IPS-20b (cell line): ENCODE data around the gene SERPINE1.

ENCODE experiments used
- H3K27ac ChIP-seq: one replicate; pipeline ENCODE4 v1.5.1; 2013; ENCODE audit warnings: low read length
- H3K27me3 ChIP-seq: 2 replicates; pipeline ENCODE4 v1.6.1; 2013; ENCODE audit warnings: mild to moderate bottlenecking, low read length, inconsistent platforms; ENCODE audit not compliant: insufficient read depth
- H3K36me3 ChIP-seq: 2 replicates; pipeline ENCODE4 v1.6.1; 2013; ENCODE audit warnings: low read depth, mild to moderate bottlenecking, inconsistent platforms, low read length, moderate library complexity; ENCODE audit not compliant: insufficient read depth
- H3K4me1 ChIP-seq: 2 replicates; pipeline ENCODE4 v1.6.1; 2013; ENCODE audit warnings: mild to moderate bottlenecking, control low read depth, inconsistent platforms, low read length, moderate library complexity; ENCODE audit not compliant: insufficient read depth
- H3K4me3 ChIP-seq: 2 replicates; pipeline ENCODE4 v1.5.1; 2013; ENCODE audit warnings: mild to moderate bottlenecking, low read length, inconsistent platforms
- H3K9ac ChIP-seq: 2 replicates; pipeline ENCODE4 v1.6.1; 2013; ENCODE audit warnings: low read depth, mild to moderate bottlenecking, inconsistent platforms, low read length, moderate library complexity
- H3K9me3 ChIP-seq: 2 replicates; pipeline ENCODE4 v1.6.1; 2013; ENCODE audit warnings: mild to moderate bottlenecking, low read depth, low read length, inconsistent platforms; ENCODE audit not compliant: insufficient read depth

SERPINE1 gene

DNA sequence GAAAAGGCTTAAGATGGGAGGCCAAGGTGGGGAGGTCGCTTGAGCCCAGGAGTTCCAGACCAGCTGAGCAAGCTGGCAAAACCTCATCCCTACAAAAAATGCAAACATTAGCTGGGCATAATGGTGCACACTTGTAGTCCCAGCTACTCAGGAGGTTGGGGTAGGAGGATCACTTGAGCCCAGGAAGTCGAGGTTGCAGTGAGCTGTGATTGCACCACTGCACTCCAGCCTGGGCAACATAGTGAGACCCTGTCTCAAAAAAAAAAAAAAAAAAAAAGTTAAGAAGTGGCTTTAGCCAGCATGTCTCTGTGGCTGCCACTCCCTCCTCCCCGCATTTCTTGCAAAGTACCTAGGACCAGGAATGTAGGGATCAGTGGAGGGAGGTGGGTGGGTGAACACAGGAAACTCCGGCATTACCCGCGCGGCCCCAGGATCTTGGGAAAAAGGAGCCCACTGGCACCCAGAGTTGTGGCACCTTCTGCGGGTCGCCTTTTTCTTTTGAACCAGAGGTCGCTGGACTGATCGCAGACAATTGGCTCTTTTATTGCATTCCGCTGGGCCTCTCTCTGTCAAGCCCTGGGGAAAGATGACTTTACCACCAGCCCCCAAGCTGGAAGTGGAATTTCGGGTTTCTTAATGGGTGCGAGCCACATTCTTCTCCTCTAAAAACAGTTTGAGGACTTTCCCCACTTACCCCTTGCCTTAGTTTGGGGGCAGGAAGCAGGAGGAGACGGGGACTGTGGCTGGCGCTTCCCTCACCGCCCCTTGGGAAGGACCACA is 35.0 kb downstream of the SERPINE1 start:
- peak overlapping the region; percentile 54; the same call in 1 of the 2 replicates for H3K9ac ChIP-seq
- peak overlapping the region; percentile 59 for H3K4me3 ChIP-seq
- no peak overlapping the region for H3K27ac ChIP-seq
- peaks cover 7% of the 10 kb centered on the region; the same call in 1 of the 2 replicates for H3K36me3 ChIP-seq
- H3K27me3 ChIP-seq: peaks cover 45% of the 10 kb centered on the region
- H3K9me3 ChIP-seq: no peaks in the 10 kb centered on the region
- peaks cover 15% of the 10 kb centered on the region for H3K4me1 ChIP-seq

DNA sequence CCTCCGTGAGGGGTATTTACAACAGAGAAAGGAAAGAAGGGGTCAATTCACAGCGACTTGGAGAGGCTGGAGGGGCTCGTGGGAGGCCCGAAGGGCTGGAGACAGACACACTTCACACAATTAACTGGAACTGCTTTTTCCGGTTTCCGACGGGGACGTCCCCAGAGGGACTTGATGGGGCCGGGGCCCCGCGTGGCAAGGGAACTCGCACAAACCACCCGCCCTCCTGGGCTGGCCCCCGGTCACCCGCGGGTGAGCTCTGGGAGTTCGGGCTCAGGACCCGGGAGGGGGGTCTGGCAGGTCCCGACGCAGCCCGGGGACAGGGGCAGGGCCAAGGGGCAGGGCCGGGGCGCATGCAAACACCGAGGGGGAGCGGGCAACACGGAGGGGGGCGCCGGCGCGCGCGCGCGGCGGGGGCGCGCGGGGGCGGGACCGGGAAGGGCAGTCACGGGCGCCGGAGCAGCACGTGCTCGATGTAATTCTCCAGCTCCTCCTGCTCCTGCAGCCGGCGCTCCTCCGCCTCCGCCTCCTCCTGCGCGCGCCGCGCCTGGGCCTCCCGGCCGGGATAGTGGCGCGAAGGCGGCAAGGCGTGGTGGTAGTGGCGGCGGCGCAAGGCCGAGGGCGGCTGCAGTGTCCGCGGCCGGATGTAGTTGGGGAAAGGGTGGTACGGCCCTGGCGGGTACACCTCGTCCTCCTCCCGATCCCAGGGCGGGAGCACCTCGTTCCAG is 35.8 kb downstream of the SERPINE1 start:
- Histone ChIP-seq H3K27ac (no peak overlapping the region), H3K36me3 (peaks cover 7% of the 10 kb centered on the region; the same call in 1 of the 2 replicates), H3K4me3 (peak overlapping the region; percentile 59), H3K27me3 (peaks cover 53% of the 10 kb centered on the region), H3K9me3 (no peaks in the 10 kb centered on the region), H3K9ac (peak overlapping the region; percentile 54; the same call in 1 of the 2 replicates), H3K4me1 (peaks cover 14% of the 10 kb centered on the region)

DNA sequence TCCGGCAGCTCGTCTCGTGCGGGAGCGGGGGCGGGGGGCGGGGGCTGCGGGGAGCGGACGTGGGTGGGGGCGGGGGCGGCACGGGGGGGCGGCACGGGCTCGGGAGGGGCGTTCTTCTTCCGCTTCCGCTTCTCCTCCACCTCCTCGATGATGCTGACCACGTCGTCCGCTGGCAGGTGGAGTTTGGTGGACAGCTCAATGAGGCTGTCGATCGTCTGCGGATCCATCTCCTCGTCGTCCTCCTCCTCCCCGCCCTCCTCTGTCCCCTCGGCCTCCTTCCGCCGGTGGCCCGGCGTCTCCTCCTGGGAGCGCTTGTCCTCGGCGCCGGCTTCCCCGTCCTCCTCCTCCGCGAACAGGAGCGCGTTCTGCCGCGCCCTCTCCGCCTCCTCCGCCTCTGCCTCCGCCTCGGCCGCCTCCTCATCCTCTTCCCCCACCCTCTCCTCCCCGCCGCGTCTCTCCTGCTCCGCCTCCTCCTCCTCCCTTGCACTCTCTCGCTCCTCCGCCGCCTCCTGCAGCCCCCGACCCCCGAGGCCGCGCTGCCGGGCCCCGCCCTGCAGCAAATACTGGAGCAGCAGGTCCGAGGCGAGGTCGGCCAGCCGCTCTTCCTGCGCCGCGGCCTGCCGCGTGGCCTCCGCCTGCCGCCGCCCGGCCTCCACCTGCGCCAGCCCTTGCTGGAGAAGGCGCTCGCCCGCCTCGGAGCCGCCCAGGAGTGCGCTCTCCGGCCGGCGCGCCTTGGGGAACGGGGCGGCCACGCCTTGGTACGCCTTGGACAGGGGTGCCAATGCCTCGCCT is 36.6 kb downstream of the SERPINE1 start:
- H3K4me3 ChIP-seq: peak overlapping the region; percentile 69
- peaks cover 61% of the 10 kb centered on the region for H3K27me3 ChIP-seq
- H3K4me1 ChIP-seq: peaks cover 22% of the 10 kb centered on the region
- peak overlapping the region; percentile 41; the same call in 1 of the 2 replicates for H3K9ac ChIP-seq
- peaks cover 7% of the 10 kb centered on the region; the same call in 1 of the 2 replicates for H3K36me3 ChIP-seq
- no peak overlapping the region for H3K27ac ChIP-seq
- H3K9me3 ChIP-seq: no peaks in the 10 kb centered on the region

DNA sequence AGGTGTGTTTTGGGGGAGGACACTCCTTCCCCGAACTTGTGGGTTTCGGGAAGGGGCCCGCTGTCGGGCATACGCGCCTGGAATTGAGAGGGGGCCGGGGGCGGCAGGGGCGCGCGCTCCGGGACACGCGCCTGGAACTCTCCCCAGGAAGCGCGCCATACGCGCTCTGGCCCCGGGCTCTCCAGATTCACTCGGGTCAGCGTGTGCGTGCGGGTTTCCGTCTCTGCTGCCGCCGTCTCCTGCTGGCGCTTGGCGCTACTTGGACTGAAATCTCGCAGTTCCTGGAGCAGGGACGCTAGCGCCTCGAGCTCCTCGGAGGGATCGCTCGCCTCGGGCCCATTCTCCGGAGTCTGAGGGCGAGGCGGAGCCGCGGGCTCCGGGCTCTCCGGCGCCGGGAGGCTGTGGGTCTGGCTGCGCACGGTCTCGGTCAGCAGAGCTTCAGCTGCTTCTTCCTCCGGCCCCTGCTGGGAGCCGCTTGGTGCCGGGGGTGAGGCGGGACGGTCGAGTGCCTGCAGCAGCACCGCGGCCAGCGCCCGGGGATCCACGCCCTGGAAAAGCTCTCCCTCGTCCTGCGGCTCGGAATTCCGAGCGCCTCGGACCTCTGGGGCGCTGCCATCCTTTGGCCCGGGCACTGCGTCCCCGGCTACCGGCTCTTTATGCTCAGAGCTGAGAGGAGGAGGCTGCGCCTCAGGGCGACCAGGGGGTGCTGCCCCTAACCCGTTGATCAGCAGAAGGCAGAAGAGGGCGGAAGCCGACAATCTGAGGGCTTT is 37.4 kb downstream of the SERPINE1 start:
- peaks cover 30% of the 10 kb centered on the region for H3K4me1 ChIP-seq
- 0 out of 2 replicates have a peak, but pooled peaks cover under 1% of the 10 kb centered on the region for H3K36me3 ChIP-seq
- no peaks in the 10 kb centered on the region for H3K9me3 ChIP-seq
- no peak overlapping the region for H3K27ac ChIP-seq
- H3K4me3 ChIP-seq: peak overlapping the region; percentile 69
- H3K9ac ChIP-seq: peak overlapping the region; percentile 41; the same call in 1 of the 2 replicates
- H3K27me3 ChIP-seq: peaks cover 68% of the 10 kb centered on the region

DNA sequence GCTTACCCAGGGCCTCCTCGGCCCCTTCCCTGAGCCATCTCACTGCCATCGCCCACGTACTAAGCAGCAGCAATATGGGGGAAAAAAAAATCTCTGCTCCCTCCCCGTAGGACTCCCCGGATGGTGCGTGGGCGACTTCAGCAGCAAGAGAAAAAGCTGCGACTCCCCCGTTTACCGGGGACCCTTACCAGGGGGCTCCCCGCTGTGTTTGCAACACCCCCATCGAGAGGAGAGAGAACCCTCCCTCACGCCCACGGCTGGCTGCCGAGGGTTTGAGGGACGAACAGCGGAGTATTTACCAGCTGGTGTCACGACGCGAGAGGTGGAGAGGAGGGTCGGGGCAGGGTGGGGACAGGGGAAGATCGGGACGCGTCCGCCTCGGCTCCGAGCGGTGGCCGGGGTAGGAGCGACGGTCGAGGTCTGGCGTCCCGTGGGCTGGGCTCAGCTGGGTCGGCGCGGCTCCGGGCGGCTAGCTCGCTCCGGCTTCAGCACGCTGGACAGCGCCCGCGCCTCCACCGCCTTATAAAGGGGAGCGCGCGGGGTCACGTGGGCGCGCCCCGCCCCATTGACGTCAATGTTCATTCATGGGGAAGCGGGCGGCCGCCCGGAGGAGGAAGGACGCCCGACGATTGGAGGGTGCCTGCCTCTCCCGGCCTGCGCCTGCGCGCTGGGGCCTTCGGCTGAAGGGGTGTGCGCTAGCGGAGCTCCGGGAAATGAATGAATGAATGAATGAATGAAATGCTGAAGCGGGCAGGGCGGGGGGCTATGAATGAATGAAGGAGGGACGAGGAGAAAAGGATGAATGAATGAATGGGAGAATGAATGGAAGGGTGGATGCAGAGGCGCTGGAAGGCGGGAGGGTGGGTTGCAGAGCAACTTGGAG is 38.4 kb downstream of the SERPINE1 start, which contains the start of gene VGF:
Gene VGF (minus strand): TSS at position 495 of the 883 bp plus-strand sequence. CDS start 726 bp downstream, outside the sequence.
- H3K9me3 ChIP-seq: no peaks in the 10 kb centered on the region
- peaks cover 79% of the 10 kb centered on the region for H3K27me3 ChIP-seq
- H3K36me3 ChIP-seq: no peaks in the 10 kb centered on the region
- peaks cover 37% of the 10 kb centered on the region for H3K4me1 ChIP-seq
- H3K9ac ChIP-seq: no peak within 1 kb of the TSS; the same call in 1 of the 2 replicates
- H3K4me3 ChIP-seq: peak within 1 kb of the TSS; percentile 75
- H3K27ac ChIP-seq: no peak within 1 kb of the TSS

DNA sequence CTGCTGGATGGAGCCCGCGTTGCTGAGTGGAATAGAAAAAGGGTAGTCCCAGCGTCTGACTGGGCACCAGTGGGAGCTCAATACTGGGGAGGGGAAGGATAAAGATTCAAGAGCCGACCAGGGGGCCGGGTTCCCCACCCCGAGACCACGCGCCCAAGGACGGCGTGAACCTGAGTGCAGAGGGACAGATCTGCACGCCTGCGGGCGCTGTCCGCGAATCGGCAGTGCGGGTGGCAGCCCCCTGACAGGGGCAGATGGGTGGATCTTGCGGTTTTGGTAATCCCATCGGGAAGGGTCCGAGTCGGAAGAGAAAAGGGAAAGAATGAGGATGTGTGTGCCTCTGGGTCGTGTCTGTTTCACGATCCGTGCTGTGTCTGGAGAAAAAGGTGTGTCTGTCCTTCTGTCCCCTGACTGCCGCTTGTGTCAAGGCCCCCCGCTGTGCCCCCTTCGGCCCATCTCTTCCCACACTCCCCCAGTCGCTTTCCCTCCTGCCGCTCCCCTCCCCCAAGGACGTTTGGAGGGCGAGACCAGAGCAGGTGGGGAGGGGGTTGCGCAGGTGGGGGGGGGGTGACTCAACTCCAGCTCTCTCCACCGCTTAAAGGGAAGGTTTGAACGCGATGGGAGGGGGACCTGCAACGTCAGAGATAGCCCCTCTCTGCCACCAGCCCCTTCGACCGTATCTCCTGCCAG is 39.2 kb downstream of the SERPINE1 start:
- Histone ChIP-seq H3K4me1 (peaks cover 37% of the 10 kb centered on the region), H3K9me3 (no peaks in the 10 kb centered on the region), H3K9ac (no peak overlapping the region), H3K4me3 (peak overlapping the region; percentile 75), H3K27ac (no peak overlapping the region), H3K27me3 (peaks cover 87% of the 10 kb centered on the region), H3K36me3 (no peaks in the 10 kb centered on the region)

DNA sequence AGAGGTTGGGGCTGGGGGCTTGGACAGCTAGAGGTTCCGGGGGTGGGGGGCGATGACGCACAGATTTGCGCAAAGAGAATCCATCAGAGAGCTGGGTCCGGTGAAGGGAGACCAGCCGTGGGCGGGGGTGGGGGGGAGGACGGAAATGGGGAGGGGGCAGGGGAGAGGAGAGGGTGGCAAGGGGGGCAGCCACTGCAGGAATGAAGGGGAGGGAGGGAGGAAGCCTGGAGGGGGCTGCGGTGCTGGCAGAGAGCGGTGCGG is 39.7 kb downstream of the SERPINE1 start:
- Histone ChIP-seq H3K4me1 (peaks cover 35% of the 10 kb centered on the region), H3K36me3 (no peaks in the 10 kb centered on the region), H3K27ac (no peak overlapping the region), H3K27me3 (peaks cover 92% of the 10 kb centered on the region), H3K9me3 (no peaks in the 10 kb centered on the region), H3K4me3 (peak overlapping the region; percentile 75; the same call in 1 of the 2 replicates), H3K9ac (no peak overlapping the region; the same call in 1 of the 2 replicates)

DNA sequence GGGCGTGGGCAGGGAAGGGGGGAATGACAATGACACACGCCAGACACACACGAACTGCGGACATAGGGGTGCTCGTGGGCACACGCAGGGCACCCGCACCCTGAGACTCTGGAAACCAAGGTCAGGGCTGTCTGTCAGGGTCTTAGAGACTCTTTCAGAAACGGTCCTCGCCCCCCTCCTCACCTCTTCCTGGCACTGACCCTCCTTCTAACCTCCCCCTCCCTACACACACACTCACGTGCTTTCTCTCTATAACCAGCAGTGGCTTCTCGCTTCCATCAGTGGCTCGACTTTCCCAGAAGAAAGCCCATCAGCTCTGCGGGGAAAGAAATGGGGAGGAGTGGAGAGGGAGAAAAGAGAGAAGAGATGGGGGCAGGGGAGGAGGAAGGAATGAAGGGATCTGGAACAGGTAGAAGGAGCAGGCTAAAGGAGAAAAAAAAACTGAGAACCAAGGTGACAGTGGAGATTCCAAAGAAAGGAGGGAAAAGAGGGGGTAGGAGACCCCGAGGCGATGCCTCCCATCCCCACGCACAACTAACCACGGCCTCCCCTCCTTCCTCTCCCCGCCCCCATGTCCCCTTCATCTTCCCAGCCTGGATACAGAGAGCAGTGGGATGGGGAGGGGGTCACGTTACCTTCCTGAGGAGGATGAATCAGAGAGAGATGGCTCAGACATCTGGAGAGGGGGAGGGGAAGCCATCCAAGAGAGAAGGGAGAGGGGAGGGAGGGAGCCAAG is 40.2 kb downstream of the SERPINE1 start:
- peaks cover 34% of the 10 kb centered on the region for H3K4me1 ChIP-seq
- no peak overlapping the region for H3K27ac ChIP-seq
- H3K36me3 ChIP-seq: no peaks in the 10 kb centered on the region
- peaks cover 94% of the 10 kb centered on the region for H3K27me3 ChIP-seq
- peak overlapping the region; percentile 75 for H3K4me3 ChIP-seq
- no peaks in the 10 kb centered on the region for H3K9me3 ChIP-seq
- no peak overlapping the region; the same call in 1 of the 2 replicates for H3K9ac ChIP-seq

DNA sequence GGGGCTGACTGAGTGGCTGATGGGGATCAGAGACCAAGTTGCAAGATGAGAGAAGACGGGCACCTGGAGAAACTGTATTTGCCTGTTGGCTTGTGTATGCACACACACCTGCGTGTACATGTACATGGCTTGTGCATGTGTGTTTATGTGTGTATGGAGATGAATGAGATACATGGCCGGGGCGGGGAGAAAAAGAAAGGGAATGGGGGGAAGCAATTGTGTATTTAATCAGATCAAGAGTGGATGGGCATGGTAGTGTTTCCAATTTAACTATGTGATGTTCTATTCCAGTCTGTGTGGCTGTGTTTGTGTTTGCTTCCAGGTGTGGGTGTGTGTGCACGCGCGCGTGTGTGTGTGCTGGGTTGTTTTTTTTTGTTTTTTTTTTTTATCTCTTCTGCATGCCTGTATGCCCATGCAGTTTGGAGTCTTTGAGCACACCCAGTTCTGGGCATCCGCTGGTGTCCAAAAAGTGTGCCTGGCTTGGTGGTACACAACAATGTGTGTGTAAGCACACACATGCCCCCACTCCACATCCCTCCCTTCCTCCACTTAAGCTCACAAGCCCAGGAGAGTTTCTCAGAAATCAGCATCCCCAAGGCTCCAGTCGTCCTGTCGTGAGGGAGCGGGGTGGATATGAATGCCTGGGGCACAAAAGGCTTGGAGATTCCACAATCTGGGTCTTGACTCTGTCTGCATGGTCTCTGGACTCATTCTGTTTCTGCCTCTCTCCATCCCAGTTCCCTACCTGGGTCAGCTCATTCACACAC is 40.9 kb downstream of the SERPINE1 start:
- Histone ChIP-seq H3K36me3 (no peaks in the 10 kb centered on the region), H3K4me3 (peak overlapping the region; percentile 75; the same call in 1 of the 2 replicates), H3K27ac (no peak overlapping the region), H3K9ac (no peak overlapping the region), H3K27me3 (peaks cover 95% of the 10 kb centered on the region), H3K9me3 (no peaks in the 10 kb centered on the region), H3K4me1 (peaks cover 31% of the 10 kb centered on the region)
